Measurements from ENCODE around the gene CR1.
"Not testable (repeated sequence)": the region's sequence is repeated elsewhere in the genome, so short reads cannot be mapped to it uniquely, and the experiment has no call there.

CR1 gene

GRCh38 chr1:207495801-207496792 lies at the start of gene CR1:
TSS of gene CR1 (plus strand) at chr1:207496157. CDS start at chr1:207496268, 111 bp downstream.
- DNase-seq (ENCODE audit: low spot score), result no peak

- no peak for DNase-seq (ENCODE audit: low spot score)
These were observed 42.3 kb upstream of the CR1 start for GRCh38 chr1:207453710-207454045.

GRCh38 chr1:207454046-207454964 lies 41.7 kb upstream of the CR1 start, which contains the start of gene CR2:
TSS of gene CR2 (plus strand) at chr1:207454328. CDS start at chr1:207454419, 91 bp downstream.
- peak; percentile 81 for DNase-seq (ENCODE audit: low spot score)

- no peak for DNase-seq (ENCODE audit: low spot score)
These were observed 40.7 kb upstream of the CR1 start for GRCh38 chr1:207455183-207455754.

- DNase-seq (ENCODE audit: low spot score), result no peak
These were observed 37.5 kb upstream of the CR1 start for GRCh38 chr1:207458414-207458813.

- DNase-seq (ENCODE audit: low spot score), result no peak
These were observed 36.9 kb upstream of the CR1 start for GRCh38 chr1:207459008-207459407.

GRCh38 chr1:207461649-207462048 lies 34.3 kb upstream of the CR1 start:
- DNase-seq (ENCODE audit: low spot score), result no peak

GRCh38 chr1:207462535-207462934 lies 33.4 kb upstream of the CR1 start:
- no peak for DNase-seq (ENCODE audit: low spot score)

- no peak for DNase-seq (ENCODE audit: low spot score)
These were observed 32.9 kb upstream of the CR1 start for GRCh38 chr1:207463021-207463420.

- no peak for DNase-seq (ENCODE audit: low spot score)
These were observed 32.4 kb upstream of the CR1 start for GRCh38 chr1:207463571-207463970.

- DNase-seq (ENCODE audit: low spot score), result no peak
These were observed 25.0 kb upstream of the CR1 start for GRCh38 chr1:207470927-207471326.

GRCh38 chr1:207474210-207474609 lies 21.7 kb upstream of the CR1 start:
- DNase-seq (ENCODE audit: low spot score), result no peak

- DNase-seq (ENCODE audit: low spot score), result no peak
These were observed 9.8 kb upstream of the CR1 start for GRCh38 chr1:207486198-207486597.

GRCh38 chr1:207487636-207488035 lies 8.3 kb upstream of the CR1 start:
- DNase-seq (ENCODE audit: low spot score), result no peak

- no peak for DNase-seq (ENCODE audit: low spot score)
These were observed 2.7 kb upstream of the CR1 start for GRCh38 chr1:207493212-207493611.

GRCh38 chr1:207494171-207494570 lies 1.8 kb upstream of the CR1 start:
- DNase-seq (ENCODE audit: low spot score), result no peak

- not testable (repeated sequence) for DNase-seq (ENCODE audit: low spot score)
These were observed 676 bp upstream of the CR1 start for GRCh38 chr1:207495281-207495680.

- DNase-seq (ENCODE audit: low spot score), result no peak
These were observed 2.0 kb downstream of the CR1 start for GRCh38 chr1:207497941-207498340.

GRCh38 chr1:207499573-207499972 lies 3.6 kb downstream of the CR1 start:
- peak; percentile 81 for DNase-seq (ENCODE audit: low spot score)

GRCh38 chr1:207500306-207500705 lies 4.3 kb downstream of the CR1 start:
- DNase-seq (ENCODE audit: low spot score), result no peak

GRCh38 chr1:207501071-207501470 lies 5.1 kb downstream of the CR1 start:
- no peak for DNase-seq (ENCODE audit: low spot score)

GRCh38 chr1:207502726-207503125 lies 6.8 kb downstream of the CR1 start:
- no peak for DNase-seq (ENCODE audit: low spot score)

All from SW480 (cell line).